Stimulated activated CD8-positive, alpha-beta memory T cell treated with anti-CD3 and anti-CD28 coated beads, Interleukin-12 subunit alpha, Interleukin-12 subunit beta, amount 100 ng/mL, for 4 hours (primary cell): ENCODE data around the gene PLCB4.
"Not testable (repeated sequence)": the region's sequence is repeated elsewhere in the genome, so short reads cannot be mapped to it uniquely, and the experiment has no call there.

ENCODE experiments used
- DNase-seq: peaks from one replicate; pipeline ENCODE4 v3.0.0-alpha.2; 2020; ENCODE audit warnings: low read depth

PLCB4 gene

DNA sequence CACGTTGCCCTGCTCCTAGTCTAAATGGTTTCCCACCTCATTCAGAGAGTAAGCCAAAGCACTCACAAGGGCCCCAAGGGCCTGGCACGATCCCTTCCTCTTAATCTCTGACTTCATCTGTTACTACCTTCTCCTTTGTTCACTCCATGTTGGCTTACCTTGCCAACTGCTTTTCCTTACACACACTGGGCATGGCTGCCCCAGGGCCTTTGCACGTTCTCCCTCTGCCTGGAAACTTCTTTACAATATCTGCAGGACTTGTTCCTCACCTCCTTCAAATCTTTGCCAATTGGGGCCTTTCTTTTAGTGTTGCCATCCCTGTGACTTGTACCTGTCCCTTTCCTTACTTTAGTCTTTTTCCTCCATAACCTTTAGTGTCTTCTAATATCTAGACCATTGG, 73.9 kb downstream of the PLCB4 start:
- DNase-seq, result no peak

DNA sequence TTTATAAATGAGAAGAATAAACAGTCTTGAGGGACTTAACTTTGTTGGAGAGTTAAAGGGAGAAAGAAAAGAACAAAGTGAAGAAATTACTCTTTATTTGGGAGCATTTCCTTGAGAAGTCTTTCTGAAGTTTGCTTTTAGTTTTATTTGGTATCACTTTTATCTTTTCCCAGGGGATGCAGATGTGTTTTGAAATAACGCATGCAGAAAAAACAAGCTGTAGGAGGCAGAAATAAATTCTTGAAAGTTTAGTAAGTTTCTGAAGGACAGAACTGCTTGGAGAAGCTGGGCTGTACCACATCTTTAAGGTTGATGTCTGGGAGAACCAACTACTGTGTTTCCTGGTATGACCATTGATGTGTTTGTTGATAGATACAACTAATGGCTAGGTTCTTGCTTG, 75.0 kb downstream of the PLCB4 start:
- no peak for DNase-seq

DNA sequence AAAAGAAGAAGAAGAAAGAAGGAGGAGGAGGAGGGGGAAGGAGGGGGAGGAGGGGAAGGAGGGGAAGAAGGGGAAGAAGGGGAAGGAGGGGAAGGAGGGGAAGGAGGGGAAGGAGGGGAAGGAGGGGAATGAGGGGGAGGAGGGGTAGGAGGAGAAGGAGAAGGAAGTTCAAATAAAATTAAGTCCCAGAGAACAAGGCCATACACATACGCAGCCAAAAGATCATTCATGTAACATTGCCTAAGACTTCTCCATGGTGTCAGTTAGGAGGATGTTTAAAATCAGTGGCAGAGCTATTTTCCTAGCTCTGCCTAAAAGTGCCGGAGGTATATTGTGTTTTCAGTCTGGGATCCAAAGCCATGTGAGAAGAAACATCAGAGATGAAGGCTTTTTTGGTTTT, 75.8 kb downstream of the PLCB4 start:
- no peak for DNase-seq

DNA sequence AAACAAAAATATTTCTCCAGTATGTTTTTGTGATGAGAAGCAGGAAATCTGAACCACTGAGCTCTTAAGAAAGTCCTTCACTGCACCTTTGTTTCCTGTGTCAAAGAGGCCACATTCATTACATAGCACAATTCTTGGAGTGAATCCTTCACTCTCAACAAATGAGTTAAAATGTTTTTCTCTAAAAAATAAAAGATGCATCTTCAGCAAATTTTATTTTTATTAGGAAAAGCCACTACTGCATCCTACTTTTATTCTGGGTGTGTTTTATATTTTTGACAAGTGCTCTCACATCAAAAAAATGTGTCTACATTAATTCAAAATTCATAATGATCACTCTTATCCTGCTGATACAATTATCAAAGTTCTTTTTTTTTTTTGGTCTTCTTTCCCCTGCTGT, 76.3 kb downstream of the PLCB4 start:
- no peak for DNase-seq

DNA sequence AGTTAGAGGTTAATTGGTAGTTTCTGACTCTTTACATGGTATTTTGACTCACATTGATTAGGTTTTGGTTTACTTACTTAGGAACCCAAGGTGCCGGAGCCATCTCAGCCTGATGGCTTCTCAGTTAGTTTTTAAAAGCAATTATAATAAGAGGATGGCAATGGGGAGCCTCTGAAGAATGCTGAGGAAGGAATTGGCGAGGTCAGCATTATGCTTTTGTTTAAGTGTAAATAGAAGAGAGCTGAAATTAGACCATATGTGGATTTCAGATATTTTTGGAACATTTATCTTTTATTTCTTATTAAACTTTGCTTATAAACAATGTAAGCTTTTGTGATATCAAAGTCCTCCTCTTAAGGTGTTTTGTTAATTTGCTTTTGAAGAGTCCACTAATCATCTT, 77.8 kb downstream of the PLCB4 start:
- DNase-seq, result no peak

DNA sequence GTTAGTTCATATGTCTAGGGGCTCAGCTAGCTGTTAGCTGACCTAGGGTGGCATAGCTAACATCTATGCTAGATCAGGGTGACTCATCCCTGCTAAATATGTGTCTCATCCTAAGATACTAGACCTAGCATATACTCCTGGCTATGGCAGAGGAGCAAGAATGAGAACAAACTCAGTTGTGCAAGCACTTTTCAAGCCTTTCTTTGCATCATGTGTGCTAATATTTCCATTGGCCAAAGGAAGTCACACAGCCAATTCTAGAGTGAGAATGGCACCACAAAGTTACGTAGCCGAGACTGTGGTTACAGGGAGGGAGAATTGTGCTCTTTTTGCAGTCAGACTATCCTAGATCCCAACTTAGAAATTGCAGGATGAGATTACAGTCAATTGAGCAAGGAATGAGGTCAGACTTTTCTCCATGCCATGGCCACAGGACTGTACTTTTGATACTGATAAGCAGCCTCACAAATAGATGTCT, 78.7 kb downstream of the PLCB4 start:
- no peak for DNase-seq

DNA sequence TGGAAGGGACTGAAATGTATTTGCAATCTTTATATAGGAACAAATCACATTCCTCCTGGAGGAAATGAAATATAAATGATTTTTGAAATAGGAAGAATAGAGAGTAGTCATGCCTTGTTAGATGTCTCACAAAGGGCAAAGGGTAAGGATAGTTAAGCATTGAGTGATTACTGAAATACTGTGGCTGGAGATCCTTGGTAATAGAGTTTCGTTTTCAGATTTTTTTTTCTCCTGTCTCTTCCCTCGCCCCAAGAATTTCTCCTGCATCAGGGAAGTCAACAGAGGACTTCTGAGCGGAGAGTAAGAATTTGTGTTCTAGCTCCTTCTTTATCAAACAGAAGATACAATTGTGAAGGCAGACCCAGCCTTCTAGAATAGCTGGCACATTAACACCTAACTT, 79.4 kb downstream of the PLCB4 start:
- no peak for DNase-seq

DNA sequence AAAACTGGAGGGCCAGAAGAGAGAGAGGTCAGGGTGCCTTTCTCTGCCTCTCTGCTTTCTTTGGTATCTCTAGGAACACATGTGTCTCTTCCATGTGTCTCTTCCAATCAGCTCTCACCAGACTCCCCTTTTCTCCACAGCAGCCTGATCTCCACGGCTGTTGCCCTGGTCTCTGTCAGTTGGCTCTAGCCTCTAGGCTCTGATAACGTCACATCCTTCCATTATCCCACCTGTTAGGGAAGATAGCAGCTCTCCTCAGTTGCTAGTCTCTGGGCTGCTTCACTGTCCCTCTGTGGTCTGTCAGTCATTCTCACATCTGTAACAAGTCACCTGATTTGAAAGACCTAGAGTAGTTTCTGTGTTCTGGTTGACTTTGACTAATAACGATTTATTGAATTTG, 80.2 kb downstream of the PLCB4 start:
- DNase-seq, result no peak

DNA sequence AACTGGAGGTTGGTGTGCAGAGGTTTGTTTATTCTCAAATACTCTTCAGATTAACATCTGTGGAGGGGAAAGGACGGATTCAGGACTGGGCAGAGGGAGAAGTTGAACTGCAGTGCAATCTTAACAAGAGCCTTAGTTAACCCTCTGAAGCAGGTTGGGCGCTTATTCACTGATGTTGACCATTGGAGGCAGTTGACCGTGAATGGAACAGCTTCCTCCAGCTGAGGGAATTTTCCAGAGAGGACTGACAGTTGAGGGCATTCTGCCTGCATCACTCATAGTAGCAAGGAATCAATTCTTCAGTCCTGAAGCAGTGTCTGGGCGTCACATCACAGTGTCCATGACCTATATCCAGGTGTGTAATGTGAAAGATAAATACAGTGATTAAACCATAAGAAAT, 80.9 kb downstream of the PLCB4 start:
- no peak for DNase-seq

DNA sequence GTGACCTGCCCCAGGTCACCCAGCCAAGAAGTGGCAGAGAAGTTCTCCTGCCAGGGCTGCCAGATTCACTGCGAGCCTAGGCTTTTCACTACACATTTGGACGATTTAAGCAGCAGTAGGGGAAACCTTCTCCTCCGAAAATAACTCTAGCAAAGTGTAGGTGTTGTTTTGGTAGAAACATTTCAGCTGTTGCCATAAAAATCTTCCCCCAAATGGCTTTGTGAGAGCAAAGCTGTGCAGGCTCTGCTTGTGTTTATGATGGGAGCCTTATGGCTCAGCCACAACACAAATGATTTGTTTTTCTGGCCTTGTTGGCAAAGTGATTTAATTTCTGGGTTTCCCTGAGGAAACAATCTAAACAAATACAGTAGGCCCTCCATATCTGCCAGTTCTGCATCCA, 81.8 kb downstream of the PLCB4 start:
- no peak for DNase-seq

DNA sequence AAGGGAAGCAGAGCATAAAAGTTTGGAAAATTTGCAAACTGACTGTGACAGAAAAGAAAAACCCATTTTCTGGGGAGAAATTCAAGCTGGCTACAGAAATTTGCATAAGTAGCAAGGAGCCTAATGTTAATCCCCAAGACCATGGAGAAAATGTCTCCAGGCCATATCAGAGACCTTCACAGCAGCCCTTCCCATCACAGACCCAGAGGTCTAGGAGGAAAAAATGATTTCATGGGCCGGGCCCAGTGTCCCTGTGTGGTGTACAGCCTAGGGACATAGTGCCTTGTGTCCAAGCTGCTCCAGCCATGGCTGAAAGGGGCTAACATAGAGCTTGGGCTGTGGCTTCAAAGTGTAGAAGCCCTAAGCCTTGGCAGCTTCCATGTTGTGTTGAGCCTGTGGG, 83.3 kb downstream of the PLCB4 start:
- not testable (repeated sequence) for DNase-seq

DNA sequence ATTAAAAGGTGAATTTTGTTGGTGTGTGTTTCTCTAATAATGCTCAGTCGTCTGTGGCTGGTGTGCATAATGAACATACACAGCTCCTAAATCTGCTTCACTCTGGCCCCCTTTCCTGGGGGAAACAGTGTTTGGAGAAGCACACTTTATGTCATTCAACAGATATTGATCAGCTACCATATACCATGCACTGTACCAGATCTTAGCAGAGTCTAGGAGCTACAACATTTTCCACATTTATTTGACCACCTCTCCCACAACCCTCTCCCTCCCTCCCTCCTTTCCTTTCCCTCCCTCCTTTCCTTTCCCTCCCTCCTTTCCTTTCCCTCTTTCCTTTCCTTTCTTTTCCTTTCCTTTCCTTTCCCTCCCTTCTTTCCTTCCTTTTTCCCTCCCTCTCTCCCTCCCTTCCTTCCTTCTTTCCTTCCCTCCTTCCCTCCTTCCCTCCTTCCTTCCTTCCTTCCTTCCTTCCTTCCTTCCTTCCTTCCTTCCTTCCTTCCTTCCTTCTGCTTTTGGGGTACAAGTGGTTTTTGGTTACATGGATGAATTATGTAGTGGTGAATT, 85.7 kb downstream of the PLCB4 start:
- no peak for DNase-seq

DNA sequence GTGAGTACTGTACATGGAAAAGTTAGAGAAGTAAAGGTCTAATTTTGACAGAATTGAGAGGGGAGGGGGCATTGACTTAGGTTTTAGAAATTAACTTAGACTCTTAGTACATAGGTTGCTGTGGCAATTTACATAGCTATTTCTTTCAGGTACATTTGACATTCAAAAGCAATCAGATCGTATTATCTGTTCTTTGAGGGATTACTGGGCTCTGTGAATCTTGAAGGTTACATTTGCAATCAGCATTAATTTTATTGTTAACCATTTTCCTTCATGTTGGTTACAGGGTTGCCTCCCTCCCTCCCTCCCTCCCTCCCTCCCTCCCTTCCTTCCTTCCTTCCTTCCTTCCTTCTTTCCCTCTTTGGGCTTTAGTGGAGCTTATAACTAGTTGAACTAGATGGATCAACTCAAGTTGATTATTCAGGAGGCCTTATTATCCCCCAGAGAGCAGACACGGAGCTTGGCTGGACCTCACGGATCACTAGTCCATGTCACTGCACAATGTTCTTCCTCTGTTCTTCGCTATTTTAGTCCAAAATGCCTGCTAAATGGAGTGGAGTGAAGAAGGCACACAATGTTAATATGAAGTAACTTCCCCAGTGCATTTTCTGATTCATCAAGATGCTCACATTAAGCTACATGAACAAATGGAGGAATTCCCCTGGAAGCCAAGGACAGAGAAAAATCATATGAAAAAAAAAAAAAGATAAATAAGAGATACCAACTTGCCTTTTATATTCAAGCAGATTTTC, 87.8 kb downstream of the PLCB4 start:
- DNase-seq, result no peak

DNA sequence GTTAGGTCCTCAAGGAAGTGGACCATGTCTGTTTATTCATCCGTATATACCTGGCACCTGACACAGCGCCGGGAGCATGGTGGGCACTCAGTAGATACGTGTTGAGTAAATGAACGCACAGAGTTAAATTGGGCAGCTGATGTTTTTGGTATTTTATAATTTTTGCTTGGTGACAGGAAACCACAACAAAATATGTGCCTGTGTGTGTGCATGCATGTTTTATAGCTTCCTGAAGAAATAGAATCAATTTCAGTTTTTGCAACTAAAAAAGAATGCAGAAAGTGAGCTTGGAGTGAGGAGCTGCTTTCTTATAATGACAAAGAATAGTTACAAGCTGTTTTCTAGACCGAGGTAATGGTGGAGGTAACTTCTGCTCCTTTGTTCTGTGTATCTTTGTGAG, 91.4 kb downstream of the PLCB4 start:
- no peak for DNase-seq

DNA sequence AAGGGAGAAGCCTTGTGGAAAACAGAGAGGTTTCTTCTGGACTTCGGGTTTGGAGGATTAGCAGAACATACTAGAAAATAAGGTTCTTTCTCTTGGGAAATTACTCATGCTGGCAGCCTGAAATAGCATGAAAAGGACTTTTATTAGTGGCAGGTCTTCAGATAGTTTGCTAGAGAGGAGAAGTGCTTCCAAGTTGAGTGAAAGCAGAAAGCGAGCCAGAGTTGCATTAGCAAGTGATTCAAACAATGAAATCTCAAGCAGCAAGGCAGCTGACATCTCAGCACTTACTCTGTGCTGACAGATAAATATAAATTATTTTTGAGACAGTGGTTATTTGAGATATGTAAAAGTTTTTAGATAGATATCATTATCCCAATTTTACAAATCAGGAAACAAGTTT, 91.9 kb downstream of the PLCB4 start:
- DNase-seq, result no peak

DNA sequence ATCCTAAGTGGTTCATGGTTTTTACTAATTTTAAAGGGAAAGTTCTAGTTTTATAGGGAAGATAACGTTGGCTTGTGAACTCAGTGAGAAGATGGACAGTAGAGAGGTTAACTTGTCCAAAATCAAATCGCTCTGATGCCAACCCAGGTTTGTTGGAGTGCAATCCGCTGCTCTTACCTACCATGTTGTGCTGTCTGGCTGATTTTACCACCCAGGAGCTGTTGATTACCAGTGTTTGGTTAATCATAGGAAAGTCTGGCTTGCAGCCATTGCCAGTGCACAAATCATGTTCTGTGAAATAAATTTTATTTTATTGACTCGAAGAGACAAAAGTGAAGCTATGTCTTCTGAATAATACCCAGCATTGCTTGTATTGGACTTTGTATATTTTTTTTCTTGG, 92.4 kb downstream of the PLCB4 start:
- DNase-seq, result no peak

DNA sequence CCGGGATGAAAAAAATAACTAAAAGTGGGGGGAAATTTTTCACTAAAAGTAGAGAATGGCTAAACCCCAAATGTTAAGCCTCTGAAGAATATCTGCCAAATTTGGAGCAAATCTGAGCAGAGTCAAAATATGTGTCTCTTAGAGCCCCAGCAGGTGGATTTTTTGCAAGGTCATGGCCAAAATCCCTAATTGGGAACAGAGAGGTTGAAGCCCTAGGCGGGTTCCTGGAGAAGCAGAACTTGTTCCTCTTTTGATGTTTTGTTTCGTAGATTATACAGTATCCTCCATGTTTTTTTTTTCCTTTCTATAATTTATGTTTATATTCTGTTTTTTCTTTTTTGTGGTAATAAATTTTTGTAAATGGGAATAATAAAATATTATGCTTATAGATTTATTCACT, 94.4 kb downstream of the PLCB4 start:
- DNase-seq, result no peak

DNA sequence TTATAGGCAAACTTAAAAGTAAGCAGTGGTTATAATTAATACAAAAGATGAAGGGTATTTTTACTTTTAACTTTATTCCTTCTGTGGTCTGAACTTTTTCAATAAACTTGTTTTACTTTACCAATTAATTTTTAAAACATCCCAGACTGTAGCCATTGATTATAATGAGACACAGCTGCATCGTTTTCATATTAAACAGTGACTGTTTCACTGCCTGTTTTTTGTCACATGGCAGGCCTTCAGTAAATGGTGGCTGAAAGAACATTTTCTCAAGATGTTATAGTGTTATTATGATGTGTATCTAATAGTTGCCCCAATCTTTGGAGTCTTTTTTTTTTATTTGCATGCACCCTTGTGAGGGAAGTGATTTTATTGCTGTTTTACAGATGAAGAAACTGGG, 95.1 kb downstream of the PLCB4 start:
- DNase-seq, result no peak

DNA sequence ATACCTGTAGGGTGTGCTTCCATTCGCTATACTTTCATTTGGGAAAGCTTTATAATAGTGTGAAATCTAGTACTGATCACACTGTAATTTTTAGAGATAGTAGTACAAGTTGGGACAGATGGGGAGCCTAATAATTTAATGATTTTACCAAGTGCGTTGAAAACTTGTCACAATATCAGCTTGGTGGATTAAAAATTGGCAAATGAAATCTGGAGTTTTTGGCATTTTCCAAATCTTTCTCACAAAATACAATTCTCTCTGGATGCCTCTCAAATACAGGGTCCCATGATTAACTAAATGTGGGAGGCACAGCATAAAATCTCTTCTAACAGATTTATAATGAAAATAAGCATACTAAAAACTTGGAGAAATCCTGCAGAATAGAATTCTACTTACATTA, 96.4 kb downstream of the PLCB4 start:
- DNase-seq, result no peak

DNA sequence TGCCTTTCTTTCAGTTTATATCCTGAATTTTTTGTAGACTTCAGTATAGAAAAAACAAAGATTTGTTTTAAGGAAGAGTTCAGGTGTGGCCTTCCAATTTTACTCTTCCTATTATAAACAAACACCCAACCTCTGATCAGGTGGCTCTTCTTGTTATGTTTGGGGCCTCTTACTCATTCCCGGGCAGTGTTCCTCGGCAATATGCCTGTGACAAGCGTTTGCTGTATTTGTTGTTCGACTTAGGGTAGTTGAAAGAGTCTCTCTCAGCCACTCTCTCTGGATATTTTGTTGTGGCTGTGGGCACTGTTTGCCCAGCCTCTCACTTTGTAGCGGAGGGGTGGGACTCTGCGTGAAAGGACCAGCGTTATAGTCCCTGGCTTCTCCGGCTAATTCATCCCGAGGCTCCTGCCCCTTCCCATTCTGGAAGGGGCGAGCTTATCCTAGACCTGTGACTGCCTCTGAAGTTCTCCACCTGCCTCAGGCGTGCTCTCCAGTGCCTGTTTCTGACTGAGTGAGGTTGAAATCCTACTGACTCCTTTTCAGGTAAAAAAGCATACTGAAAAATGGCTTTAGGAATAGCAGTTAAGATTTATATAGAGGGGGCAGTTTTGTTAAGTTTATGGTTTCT, 97.4 kb downstream of the PLCB4 start:
- DNase-seq, result no peak

DNA sequence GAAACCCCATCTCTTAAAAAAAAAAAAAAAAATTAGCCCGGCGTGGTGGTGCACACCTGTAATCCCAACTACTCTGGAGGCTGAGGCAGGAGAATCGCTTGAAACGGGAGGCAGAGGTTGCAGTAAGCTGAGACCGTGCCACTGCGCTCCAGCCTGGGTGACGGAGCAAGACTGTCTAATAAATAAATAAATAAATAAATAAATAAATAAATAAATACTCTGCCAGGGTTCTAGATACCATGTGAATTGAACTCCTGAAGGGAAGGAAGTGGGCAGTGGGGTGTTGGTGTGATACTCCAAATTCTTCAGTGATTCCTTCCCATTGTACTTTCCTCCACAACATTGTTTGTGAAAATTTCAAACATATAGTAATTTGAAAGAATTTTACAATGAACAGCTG, 100.5 kb downstream of the PLCB4 start:
- DNase-seq, result no peak

DNA sequence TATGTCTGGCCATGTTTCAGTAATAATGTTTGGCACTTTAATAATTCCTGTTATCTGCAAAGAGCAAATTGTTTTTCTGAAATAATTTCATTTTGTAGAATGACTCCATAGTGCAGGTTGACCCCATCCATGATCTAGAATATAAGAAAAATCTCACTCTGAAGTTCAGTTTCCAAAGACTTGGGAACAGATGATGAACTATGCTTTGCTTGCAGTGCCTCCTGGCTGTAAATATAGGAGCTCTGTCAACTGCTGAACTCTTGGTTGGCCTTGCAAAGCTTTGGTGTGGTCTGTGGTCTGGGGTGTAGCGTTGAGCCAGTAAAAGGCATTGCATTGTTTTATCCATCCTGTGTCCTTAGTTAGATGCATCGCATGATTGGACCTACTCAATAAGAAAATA, 104.0 kb downstream of the PLCB4 start:
- DNase-seq, result no peak

DNA sequence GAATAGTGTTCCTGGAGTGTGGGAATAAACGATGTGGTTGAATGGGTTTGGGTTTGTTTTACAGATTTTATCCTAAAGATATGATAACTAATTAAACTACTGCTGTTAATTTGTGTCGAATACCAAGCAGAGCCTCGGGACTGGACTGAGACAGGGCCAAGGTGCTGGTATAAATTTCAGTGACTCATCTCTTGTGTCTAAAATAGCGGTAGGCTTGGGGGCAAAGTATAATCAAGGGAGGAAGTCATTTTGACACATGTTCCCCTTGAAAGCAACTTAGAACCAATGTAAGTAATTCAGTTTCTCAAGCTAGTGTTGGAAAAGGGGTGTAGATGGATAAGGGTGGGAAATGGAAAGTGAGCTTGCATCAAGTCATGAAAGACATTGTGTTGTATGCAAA, 108.4 kb downstream of the PLCB4 start:
- no peak for DNase-seq
